RPMI8226 (cell line): ENCODE results near the gene MC2R.
"Not testable (repeated sequence)": the region's sequence is repeated elsewhere in the genome, so short reads cannot be mapped to it uniquely, and the experiment has no call there.

Experiments
- DNase-seq: peaks from one replicate; pipeline ENCODE4 v3.0.0-alpha.2; 2015

The MC2R gene

GRCh38 chr18:13890761-13891361 is 24.5 kb downstream of the MC2R start:
- DNase-seq, result no peak

GRCh38 chr18:13889671-13890070 is 25.7 kb downstream of the MC2R start:
- no peak for DNase-seq

GRCh38 chr18:13888191-13888716 is 27.1 kb downstream of the MC2R start:
- DNase-seq, result no peak

DNA sequence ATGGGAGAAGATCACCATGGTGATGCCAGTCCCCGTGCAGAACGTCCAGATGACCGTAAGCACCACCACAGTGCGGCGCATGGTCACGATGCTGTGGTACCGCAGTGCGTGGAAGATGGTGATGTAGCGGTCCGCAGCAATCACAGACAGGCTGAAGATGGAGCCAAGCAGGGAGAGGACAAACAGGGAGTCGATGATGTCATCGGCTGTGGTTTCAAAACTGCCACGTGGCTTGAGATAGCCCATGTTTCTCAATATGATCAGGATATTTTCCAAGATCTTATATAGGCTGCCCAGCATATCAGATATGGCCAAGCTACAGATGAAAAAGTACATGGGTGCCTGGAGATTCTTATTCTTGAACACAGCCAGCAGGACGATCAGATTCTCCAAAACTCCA is 30.3 kb downstream of the MC2R start:
- DNase-seq, result no peak

GRCh38 chr18:13879937-13880336 is 35.4 kb downstream of the MC2R start:
- DNase-seq, result no peak

DNA sequence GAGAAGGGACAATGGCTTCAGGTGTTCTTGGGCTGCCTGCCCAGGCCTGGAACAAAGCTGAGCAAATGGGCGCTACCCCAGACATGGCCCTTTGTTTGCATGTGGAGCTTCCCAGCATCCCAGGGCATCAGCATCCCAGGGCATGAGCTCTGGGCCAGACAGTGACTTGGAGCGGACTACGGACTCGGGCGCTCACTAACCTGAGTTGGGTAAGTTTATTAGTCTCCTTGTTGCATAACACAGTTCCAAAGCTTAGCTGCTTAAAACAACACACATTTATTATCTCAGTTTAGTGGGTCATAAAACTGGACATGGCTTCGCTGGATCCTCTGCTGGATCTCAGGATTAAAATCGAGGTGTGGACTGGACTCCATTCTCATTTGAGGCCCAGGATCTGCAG is 35.8 kb downstream of the MC2R start:
- DNase-seq, result no peak

DNA sequence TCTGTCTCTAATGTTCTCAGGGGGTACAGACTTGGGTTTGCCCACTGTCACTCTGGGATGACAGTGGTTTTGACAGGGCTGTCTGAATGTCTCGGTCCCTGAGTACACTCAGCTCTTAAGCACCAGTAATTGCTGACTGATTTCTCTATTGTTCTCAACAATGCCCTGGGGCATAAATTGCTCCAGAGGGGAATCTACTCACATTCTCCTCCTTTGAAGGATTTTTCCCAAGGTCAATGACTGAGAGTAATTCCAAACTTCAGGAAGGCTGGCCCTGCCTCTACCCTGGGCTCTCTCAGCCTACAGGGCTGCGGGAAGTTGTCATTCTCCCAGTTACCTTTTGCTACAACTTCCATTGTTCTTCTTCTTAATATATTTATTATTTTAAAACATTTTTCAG is 36.5 kb downstream of the MC2R start:
- DNase-seq, result no peak

DNA sequence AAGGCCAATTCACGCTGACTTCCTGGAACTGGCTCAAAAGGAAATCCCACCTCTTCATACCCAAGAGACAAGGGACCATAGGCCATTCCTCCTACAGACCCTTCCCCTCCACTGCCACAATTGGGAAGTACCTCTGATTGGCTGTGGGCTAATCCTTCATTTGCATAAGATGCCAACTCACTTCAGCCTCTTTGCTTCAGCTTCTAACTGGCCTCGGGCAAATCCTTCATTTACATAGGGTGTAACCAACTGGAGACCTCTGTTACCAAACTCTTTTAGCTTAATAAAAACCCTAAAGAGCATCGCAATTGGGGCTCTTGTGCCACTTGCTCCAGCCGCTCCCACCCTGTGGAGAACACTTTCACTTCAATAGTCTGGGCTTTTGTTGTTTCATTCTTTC is 38.2 kb downstream of the MC2R start:
- DNase-seq, result no peak

GRCh38 chr18:13874558-13874957 is 40.8 kb downstream of the MC2R start:
- no peak for DNase-seq

- DNase-seq, result no peak
Observed at GRCh38 chr18:13872932-13873331, 42.4 kb downstream of the MC2R start.

DNA sequence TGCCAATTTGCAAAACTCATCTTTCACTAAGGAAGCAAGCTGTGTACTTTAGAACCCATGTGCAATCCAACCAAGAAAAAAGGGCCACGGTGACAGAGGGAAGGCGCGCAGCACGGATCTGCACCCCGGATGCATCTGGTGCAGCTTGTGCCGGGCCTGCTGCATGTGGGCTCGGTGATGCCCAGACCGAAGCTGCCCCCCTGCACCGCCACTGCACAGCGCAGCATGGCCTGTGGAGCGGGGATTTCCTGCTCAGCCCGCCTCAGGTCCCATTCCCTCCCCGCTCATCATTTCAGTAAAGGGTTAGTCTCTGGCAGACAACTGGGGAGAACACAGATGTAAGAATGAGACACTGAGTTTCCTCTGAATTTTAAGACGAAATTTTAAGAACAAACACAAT is 43.0 kb downstream of the MC2R start:
- no peak for DNase-seq

DNA sequence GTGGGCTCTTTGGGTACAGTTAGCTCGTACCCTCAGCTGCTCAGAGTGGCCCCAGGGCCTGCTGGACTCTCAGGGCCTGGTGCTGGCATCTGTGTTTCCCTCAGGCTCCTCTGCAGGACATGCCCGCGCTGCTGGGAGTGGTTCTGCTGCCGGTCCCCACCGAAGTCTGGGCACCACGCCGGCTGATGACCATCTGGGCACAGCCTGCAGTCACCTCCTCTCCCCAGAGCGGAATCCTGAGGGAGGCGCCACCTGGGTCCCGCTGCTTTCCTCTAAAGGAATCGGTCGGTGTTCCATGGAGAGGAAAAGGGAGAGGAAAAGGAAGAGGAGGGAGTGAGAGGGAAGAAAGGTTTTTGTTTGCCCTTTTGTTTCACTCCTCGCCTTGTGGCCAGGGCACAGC is 43.6 kb downstream of the MC2R start:
- no peak for DNase-seq

DNA sequence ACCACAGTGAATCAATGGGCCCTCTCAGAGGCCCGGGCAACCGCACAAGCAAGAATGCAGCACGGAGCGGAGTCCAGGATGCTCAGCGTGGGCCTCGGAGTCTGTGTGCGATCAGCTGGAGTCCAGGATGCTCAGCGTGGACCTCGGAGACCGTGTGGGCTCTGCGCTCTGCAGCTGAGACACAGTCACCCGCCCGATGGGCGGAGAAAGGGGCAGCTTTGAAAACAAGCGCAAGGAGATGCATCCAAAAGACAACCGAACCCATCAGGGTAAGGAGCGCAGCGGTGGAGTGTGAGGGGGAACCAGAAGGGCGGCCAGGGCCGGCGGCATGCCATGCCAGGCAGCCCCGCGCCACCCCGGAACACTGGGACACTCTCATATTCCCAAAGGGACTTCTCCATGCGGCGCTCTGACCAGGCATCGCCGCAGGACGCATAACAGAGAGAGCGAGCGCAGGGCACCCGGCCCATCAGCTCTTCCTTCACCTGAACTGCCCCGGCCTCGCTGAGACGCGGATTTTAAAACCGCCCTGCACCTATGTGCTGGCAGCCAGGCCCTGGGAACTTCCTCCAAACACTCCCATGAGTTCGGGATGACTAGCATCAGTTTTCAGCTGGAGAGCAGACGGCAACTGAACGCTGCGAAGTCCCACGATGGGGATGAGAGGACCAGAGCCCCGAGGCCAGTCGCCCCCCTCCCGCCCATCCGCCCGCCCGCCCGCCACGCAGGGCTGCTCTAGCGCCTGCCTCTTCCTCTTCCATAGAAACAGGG is 46.6 kb downstream of the MC2R start:
- DNase-seq, result no peak

DNA sequence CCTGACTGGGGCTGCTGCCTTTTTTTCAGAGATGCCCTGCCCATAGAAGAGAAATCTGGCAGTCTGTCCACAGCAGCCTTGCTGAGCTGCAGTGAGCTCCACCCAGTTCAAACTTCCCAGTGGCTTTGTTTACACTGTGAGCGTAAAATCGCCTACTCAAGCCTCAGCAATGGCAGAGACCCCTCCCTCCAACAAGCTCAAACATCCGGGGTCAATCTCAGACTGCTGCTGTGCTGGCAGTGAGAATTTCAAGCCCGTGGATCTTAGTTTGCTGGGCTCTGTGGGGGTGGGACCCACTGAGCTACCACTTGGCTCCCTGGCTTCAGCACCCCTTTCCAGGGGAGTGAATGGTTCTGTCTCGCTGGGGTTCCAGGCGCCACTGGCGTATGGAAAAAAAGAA is 52.4 kb downstream of the MC2R start:
- DNase-seq, result not testable (repeated sequence)

- DNase-seq, result no peak
Observed at GRCh38 chr18:13849791-13850190, 65.5 kb downstream of the MC2R start.

DNA sequence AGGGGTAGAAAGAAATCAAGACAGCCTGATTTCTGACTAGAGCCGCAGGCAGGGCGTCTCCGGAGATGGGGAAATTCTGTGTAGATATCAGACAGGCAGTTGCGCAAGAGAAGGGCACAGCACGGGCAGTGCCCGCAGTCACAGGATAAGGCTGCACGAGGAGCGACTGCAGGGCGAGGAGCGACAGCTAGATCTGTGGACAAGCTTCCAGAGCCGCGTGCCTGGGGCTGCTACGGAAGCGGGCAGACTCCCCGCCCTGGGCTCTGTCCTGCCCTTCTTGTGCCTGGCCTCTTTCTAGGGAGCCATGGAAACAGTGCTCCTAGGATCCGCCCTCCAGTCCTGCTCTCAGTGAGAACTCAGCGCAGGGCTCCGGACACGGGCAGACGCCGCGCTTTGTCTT is 78.8 kb downstream of the MC2R start:
- no peak for DNase-seq

DNA sequence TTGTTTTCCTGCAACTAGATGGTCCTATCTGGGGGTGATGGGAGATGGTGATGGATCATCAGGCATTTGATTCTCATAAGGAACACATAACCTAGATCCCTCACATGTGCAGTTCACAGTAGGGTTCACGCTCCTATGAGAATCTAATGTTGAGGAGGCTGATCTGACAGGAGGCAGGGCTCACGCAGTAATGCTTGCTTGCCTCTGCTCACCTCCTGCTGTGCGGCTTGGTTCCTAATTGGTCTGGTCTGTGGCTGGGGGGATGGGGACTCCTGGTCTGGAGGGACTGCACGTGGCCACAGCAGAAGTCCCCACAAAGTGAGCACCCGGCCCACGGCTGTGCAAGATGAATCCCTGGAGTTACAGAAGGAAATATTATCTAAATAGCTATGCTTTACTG is 80.1 kb downstream of the MC2R start:
- DNase-seq, result no peak

- DNase-seq, result no peak
Observed at GRCh38 chr18:13834496-13835015, 80.8 kb downstream of the MC2R start.
